HL-60 (cell line): Measurements from ENCODE around the gene TIMM44.

Source experiments
- DNase-seq, 2 experiments: peaks; one replicate each; pipeline ENCODE4 v3.0.0-alpha.2; 2010 to 2020; ENCODE audit warnings: low read depth in 1 of 2, low spot score in 1 of 2
- H3K27ac ChIP-seq: fragments of 250-450 bp; sonication (Bioruptor Pico); replicated peaks from 2 replicates; pipeline ENCODE4 v1.5.1; 2020; ENCODE audit warnings: mild to moderate bottlenecking, moderate library complexity
- H3K27me3 ChIP-seq: fragments of 250-450 bp; sonication (Bioruptor Pico); 2 replicates; pipeline ENCODE4 v1.5.1; 2021; ENCODE audit warnings: mild to moderate bottlenecking, moderate library complexity; ENCODE audit not compliant: insufficient read depth, poor library complexity, severe bottlenecking
- H3K4me3 ChIP-seq: replicated peaks from 2 replicates; pipeline ENCODE4 v1.5.1; 2011; ENCODE audit warnings: mild to moderate bottlenecking, control low read depth, low read length; ENCODE audit not compliant: insufficient read depth
- GABPA ChIP-seq: IDR thresholded peaks from 2 replicates; pipeline ENCODE4 v1.6.1; 2012; ENCODE audit warnings: low read depth
- POLR2AphosphoS5 ChIP-seq: IDR thresholded peaks from 2 replicates; pipeline ENCODE4 v1.6.1; 2012; ENCODE audit warnings: low read depth
- SPI1 ChIP-seq: IDR thresholded peaks from 2 replicates; pipeline ENCODE4 v1.6.1; 2012; ENCODE audit warnings: low read depth, mild to moderate bottlenecking, borderline replicate concordance
- TF ChIP-seq, protein P1 (sequence below): IDR thresholded peaks from 2 replicates; pipeline ENCODE4 v1.6.1; 2012; ENCODE audit warnings: low read depth; ENCODE audit not compliant: insufficient replicate concordance
- TF ChIP-seq, protein P2 (sequence below): IDR thresholded peaks from one replicate; pipeline ENCODE4 v1.5.1; 2011; ENCODE audit warnings: low read length, control low read depth, inconsistent platforms; ENCODE audit not compliant: insufficient read depth

Gene TIMM44

DNA sequence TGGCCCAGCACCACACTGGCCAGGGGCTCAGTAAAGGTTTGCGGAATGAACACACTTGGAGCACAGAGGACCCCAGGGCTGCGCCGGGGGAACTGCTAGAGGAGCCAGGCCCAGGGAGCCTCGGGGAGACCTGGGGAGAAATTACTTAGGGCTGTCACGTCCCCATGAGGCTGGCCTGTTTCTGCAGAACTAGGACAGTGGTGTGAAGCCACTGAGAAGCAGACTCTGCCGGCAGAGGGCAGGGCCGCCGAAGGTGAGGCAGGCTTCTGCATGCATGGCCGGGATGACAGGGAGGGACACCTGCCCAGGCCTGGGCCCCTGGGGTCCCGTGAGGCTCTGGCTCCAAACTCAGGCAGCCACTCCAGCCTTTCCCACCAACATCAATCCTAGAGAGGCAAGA is 35.5 kb upstream of the TIMM44 start:
- no peak for DNase-seq
- TF ChIP-seq, protein P1, sequence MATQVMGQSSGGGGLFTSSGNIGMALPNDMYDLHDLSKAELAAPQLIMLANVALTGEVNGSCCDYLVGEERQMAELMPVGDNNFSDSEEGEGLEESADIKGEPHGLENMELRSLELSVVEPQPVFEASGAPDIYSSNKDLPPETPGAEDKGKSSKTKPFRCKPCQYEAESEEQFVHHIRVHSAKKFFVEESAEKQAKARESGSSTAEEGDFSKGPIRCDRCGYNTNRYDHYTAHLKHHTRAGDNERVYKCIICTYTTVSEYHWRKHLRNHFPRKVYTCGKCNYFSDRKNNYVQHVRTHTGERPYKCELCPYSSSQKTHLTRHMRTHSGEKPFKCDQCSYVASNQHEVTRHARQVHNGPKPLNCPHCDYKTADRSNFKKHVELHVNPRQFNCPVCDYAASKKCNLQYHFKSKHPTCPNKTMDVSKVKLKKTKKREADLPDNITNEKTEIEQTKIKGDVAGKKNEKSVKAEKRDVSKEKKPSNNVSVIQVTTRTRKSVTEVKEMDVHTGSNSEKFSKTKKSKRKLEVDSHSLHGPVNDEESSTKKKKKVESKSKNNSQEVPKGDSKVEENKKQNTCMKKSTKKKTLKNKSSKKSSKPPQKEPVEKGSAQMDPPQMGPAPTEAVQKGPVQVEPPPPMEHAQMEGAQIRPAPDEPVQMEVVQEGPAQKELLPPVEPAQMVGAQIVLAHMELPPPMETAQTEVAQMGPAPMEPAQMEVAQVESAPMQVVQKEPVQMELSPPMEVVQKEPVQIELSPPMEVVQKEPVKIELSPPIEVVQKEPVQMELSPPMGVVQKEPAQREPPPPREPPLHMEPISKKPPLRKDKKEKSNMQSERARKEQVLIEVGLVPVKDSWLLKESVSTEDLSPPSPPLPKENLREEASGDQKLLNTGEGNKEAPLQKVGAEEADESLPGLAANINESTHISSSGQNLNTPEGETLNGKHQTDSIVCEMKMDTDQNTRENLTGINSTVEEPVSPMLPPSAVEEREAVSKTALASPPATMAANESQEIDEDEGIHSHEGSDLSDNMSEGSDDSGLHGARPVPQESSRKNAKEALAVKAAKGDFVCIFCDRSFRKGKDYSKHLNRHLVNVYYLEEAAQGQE = no peak
- TF ChIP-seq POLR2AphosphoS5 = no peak
- TF ChIP-seq GABPA = no peak
- no peak for TF ChIP-seq SPI1
- TF ChIP-seq, protein P2, sequence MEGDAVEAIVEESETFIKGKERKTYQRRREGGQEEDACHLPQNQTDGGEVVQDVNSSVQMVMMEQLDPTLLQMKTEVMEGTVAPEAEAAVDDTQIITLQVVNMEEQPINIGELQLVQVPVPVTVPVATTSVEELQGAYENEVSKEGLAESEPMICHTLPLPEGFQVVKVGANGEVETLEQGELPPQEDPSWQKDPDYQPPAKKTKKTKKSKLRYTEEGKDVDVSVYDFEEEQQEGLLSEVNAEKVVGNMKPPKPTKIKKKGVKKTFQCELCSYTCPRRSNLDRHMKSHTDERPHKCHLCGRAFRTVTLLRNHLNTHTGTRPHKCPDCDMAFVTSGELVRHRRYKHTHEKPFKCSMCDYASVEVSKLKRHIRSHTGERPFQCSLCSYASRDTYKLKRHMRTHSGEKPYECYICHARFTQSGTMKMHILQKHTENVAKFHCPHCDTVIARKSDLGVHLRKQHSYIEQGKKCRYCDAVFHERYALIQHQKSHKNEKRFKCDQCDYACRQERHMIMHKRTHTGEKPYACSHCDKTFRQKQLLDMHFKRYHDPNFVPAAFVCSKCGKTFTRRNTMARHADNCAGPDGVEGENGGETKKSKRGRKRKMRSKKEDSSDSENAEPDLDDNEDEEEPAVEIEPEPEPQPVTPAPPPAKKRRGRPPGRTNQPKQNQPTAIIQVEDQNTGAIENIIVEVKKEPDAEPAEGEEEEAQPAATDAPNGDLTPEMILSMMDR = no peak
- H3K27ac ChIP-seq = no peak overlapping the region
- no peak overlapping the region for H3K4me3 ChIP-seq
- no peaks in the 10 kb centered on the region for H3K27me3 ChIP-seq

DNA sequence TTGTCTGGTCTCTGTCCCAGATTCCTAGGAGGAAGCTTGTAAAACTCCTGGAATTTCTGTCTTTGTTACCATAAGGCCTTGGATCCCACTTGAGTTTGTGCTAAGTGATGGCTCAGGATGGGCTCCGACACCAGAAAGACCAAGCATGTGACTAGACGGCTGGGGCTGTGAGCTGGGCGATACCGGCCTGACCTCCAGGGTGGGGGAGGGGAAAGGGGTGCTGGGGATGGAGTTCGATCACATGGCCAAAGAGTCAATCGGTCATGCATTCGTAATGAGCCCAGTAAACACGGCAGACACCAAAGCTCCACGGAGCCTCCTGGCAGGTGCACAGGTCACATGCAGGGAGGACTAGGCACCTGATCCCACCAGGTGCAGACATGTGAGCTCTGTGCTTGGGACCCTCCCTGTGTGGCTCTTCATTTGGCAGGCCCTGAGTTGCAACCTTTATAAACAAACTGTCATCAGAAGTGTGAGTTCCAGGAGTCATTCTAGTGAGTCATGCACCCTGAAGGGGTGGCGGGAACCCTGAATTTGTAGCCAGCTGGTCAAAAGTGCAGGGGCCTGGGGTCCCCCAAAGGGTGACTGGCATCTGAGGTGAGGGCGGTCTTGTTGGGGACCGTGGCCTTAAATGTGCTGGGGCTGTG is 34.8 kb upstream of the TIMM44 start:
- no peak overlapping the region for H3K27ac ChIP-seq
- H3K4me3 ChIP-seq = no peak overlapping the region
- TF ChIP-seq SPI1 (no peak), GABPA (no peak), POLR2AphosphoS5 (no peak)
- TF ChIP-seq, protein P1 = no peak
- TF ChIP-seq, protein P2 = no peak
- DNase-seq = no peak
- H3K27me3 ChIP-seq = no peaks in the 10 kb centered on the region

DNA sequence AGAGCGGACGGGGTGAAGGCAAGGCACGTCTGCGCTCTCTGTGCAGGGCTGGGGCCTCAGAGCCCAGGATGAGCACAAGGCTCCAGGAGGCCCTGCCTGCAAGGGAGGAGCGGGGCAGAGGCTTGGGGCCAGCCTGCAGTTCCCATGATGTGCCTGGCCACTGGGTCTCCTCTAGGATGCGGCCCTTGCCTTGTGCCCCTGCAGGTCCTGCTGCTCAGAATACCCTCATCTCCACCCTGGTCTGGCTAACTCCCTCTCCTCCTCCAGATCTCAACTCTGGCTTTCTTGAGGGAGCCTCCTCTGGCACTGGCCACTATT is 34.2 kb upstream of the TIMM44 start:
- DNase-seq = no peak
- Histone ChIP-seq H3K27ac (no peak overlapping the region), H3K27me3 (no peaks in the 10 kb centered on the region), H3K4me3 (no peak overlapping the region)
- no peak for TF ChIP-seq SPI1
- TF ChIP-seq, protein P1 = no peak
- no peak for TF ChIP-seq POLR2AphosphoS5
- no peak for TF ChIP-seq GABPA
- TF ChIP-seq, protein P2 = no peak
